HG03378 (cell line): ENCODE measurements around the gene NPY4R2.
"Not testable (repeated sequence)": the region's sequence is repeated elsewhere in the genome, so short reads cannot be mapped to it uniquely, and the experiment has no call there.

ENCODE experiments used
- ATAC-seq: cut with Tn5 transposase; IDR thresholded peaks from one replicate; pipeline ENCODE4 v1.9.1; 2021; ENCODE audit warnings: mild to moderate bottlenecking, moderate library complexity; ENCODE audit not compliant: unreplicated experiment

Gene NPY4R2

GRCh38 chr10:47918475-47918874, at the start of gene NPY4R2:
TSS of gene NPY4R2 (plus strand) at chr10:47918662. CDS start at chr10:47921988, 3,326 bp downstream.
- ATAC-seq, result not testable (repeated sequence)

GRCh38 chr10:47870887-47871286, 47.6 kb upstream of the NPY4R2 start:
- ATAC-seq, result not testable (repeated sequence)

GRCh38 chr10:47871485-47872180, 46.8 kb upstream of the NPY4R2 start:
- not testable (repeated sequence) for ATAC-seq

- not testable (repeated sequence) for ATAC-seq
These were observed 46.2 kb upstream of the NPY4R2 start for GRCh38 chr10:47872236-47872635.

- not testable (repeated sequence) for ATAC-seq
These were observed 34.2 kb upstream of the NPY4R2 start for GRCh38 chr10:47884239-47884638.

- not testable (repeated sequence) for ATAC-seq
These were observed 33.5 kb upstream of the NPY4R2 start for GRCh38 chr10:47884934-47885333.

- ATAC-seq, result not testable (repeated sequence)
These were observed 32.1 kb upstream of the NPY4R2 start for GRCh38 chr10:47886356-47886755.

GRCh38 chr10:47886827-47887226, 31.6 kb upstream of the NPY4R2 start:
- not testable (repeated sequence) for ATAC-seq

GRCh38 chr10:47890737-47891136, 27.7 kb upstream of the NPY4R2 start:
- not testable (repeated sequence) for ATAC-seq

- not testable (repeated sequence) for ATAC-seq
These were observed 25.8 kb upstream of the NPY4R2 start for GRCh38 chr10:47892494-47893261.

- not testable (repeated sequence) for ATAC-seq
These were observed 23.9 kb upstream of the NPY4R2 start for GRCh38 chr10:47894571-47894970.

- not testable (repeated sequence) for ATAC-seq
These were observed 20.6 kb upstream of the NPY4R2 start for GRCh38 chr10:47897813-47898212.

- not testable (repeated sequence) for ATAC-seq
These were observed 9.1 kb upstream of the NPY4R2 start for GRCh38 chr10:47909333-47909732.

GRCh38 chr10:47910486-47910885, 8.0 kb upstream of the NPY4R2 start:
- ATAC-seq, result not testable (repeated sequence)

- ATAC-seq, result not testable (repeated sequence)
These were observed 4.4 kb upstream of the NPY4R2 start for GRCh38 chr10:47914052-47914451.

- not testable (repeated sequence) for ATAC-seq
These were observed 2.5 kb upstream of the NPY4R2 start for GRCh38 chr10:47915849-47916548.

GRCh38 chr10:47920610-47921009, 2.1 kb downstream of the NPY4R2 start:
- ATAC-seq, result not testable (repeated sequence)

- not testable (repeated sequence) for ATAC-seq
These were observed 4.0 kb downstream of the NPY4R2 start for GRCh38 chr10:47922503-47922902.

- not testable (repeated sequence) for ATAC-seq
These were observed 6.2 kb downstream of the NPY4R2 start for GRCh38 chr10:47924628-47925027.

GRCh38 chr10:47927147-47927916, 8.9 kb downstream of the NPY4R2 start:
- not testable (repeated sequence) for ATAC-seq
